Measurements from ENCODE around the gene GIPC3. TPM values are rescaled to one million over a fixed set of nuclear protein-coding genes. Genes with fewer than 3 reads are reported as not detected.

The GIPC3 gene
- total and polyA plus RNA-seq, 2 experiments from 2014 or later: 0.06 TPM; not detected in 1

GRCh38 chr19:3636962-3637361 lies 51.7 kb downstream of the GIPC3 start:
- DNase-seq: no peak
- no peaks in the 10 kb centered on the region for H3K9me2 ChIP-seq (ENCODE audit: insufficient read depth)
- no peaks in the 10 kb centered on the region for H3K4me1 ChIP-seq (ENCODE audit: insufficient read depth)
- H4K20me1 ChIP-seq (ENCODE audit: insufficient read depth): no peaks in the 10 kb centered on the region
- WGBS, 2 experiments (ENCODE audit: low coverage in 1 of 2, low lambda C conversion rate in 2 of 2, missing lambda C conversion rate in 2 of 2): 87 to 92% methylated on average over 16 to 17 of the region's 20 CpGs
- no peak overlapping the region for H3K4me3 ChIP-seq
- no peak overlapping the region for H2AFZ ChIP-seq
- TF ChIP-seq EZH2 (IDR thresholded peaks at IDR 0.05; ENCODE audit: insufficient read depth, poor library complexity, severe bottlenecking) (no peak), EZH2phosphoT487 (IDR thresholded peaks at IDR 0.05; ENCODE audit: insufficient read depth, low read depth) (no peak)
- H3K9me3 ChIP-seq (ENCODE audit: low read depth): no peaks in the 10 kb centered on the region
- no peak overlapping the region for H3K9ac ChIP-seq
- no peaks in the 10 kb centered on the region for H3K36me3 ChIP-seq (ENCODE audit: low read depth)
- H3F3A ChIP-seq (ENCODE audit: insufficient read depth): no peaks in the 10 kb centered on the region
- H3K79me2 ChIP-seq (ENCODE audit: insufficient read depth): no peaks in the 10 kb centered on the region
- H3K4me2 ChIP-seq (ENCODE audit: unreplicated experiment): no peak overlapping the region
- in situ Hi-C loops (cut with MboI): no loop called here
- no peaks in the 10 kb centered on the region for H3K27me3 ChIP-seq (replicated peaks; ENCODE audit: insufficient read depth)
- H3K27ac ChIP-seq: no peak overlapping the region

DNA sequence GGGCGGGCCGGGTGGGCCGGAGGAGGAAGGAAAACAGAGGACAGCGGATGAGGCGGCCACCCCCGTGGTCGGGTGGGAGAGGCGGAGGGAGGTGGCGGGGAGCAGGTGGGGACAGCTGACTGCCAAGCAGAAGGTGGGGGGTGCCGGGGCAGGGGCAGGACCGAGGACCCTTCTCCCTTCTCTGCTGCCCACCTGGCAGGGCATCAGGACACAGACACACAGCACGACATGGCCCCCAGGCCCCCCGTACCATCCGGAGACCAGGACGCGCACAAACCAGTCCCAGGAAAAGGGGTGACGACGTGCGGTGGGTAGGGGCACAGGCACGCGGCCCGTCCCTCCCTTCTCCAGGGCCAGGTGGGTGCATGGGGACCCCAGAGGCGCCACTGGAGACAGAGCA lies 52.3 kb downstream of the GIPC3 start:
- in situ Hi-C loops (cut with MboI): no loop called here
- H3K27me3 ChIP-seq (replicated peaks; ENCODE audit: insufficient read depth): no peaks in the 10 kb centered on the region
- no peaks in the 10 kb centered on the region for H3K4me1 ChIP-seq (ENCODE audit: insufficient read depth)
- no peaks in the 10 kb centered on the region for H3K9me3 ChIP-seq (ENCODE audit: low read depth)
- H3K79me2 ChIP-seq (ENCODE audit: insufficient read depth): no peaks in the 10 kb centered on the region
- no peak for DNase-seq
- H2AFZ ChIP-seq: no peak overlapping the region
- no peaks in the 10 kb centered on the region for H4K20me1 ChIP-seq (ENCODE audit: insufficient read depth)
- H3K9ac ChIP-seq: no peak overlapping the region
- H3K4me2 ChIP-seq (ENCODE audit: unreplicated experiment): no peak overlapping the region
- no peak overlapping the region for H3K27ac ChIP-seq
- no peaks in the 10 kb centered on the region for H3K36me3 ChIP-seq (ENCODE audit: low read depth)
- 94 to 98% methylated on average over 11 to 23 of the region's 23 CpGs for WGBS, 2 experiments (ENCODE audit: low coverage in 1 of 2, low lambda C conversion rate in 2 of 2, missing lambda C conversion rate in 2 of 2)
- no peaks in the 10 kb centered on the region for H3K9me2 ChIP-seq (ENCODE audit: insufficient read depth)
- H3F3A ChIP-seq (ENCODE audit: insufficient read depth): no peaks in the 10 kb centered on the region
- TF ChIP-seq EZH2phosphoT487 (IDR thresholded peaks at IDR 0.05; ENCODE audit: insufficient read depth, low read depth) (no peak), EZH2 (IDR thresholded peaks at IDR 0.05; ENCODE audit: insufficient read depth, poor library complexity, severe bottlenecking) (no peak)
- no peak overlapping the region for H3K4me3 ChIP-seq

DNA sequence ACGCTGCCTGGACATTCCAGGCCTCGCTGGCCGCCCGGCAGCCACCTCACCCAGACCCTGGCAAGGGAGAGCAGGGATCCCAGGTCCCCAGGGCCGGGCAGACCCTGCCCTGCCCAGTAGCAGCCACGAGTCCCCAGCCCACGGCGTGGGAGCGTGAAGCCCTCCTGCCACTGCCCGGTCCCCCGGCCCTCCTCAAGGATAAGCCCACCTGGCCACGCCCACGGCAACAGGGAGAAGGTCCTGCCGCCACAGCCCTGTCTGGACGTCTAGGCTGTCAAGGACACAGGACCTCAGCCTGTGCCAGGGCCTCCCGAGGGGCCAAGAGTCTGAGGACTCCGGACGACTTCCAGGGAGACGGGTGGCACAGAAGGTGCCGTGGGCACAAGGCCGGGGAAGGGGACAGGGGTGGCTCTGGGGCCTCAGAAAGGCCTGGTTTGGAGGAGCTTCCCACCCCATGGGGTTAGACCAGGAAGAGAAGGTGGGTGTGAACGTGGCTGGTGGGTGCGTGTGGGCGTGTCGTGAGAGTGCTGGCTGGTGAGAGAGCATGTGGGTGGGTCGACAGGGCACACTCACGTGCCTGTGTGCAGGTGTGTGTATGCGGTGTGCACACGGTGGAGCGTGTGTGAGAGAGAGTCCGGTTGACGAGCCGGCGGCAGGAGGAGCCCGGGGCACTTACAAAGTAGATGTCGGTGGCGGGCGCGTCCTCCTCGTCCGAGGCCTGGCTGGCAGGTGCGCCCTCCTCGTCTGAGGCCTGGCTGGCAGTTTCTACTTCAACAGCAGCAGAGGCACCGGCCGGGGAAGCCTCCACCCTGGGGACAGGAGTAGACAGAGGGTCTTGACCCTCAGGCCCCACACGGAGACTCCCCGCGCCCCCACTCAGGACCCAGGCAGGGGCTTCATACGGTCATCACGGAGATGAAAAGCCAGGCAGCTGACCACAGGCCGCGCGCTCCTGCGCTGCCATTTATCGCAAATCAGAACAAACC lies 53.2 kb downstream of the GIPC3 start:
- in situ Hi-C loops (cut with MboI): no loop called here
- TF ChIP-seq EZH2phosphoT487 (IDR thresholded peaks at IDR 0.05; ENCODE audit: insufficient read depth, low read depth) (no peak), EZH2 (IDR thresholded peaks at IDR 0.05; ENCODE audit: insufficient read depth, poor library complexity, severe bottlenecking) (no peak)
- Histone ChIP-seq H3K36me3 (ENCODE audit: low read depth) (no peaks in the 10 kb centered on the region), H3K9me3 (ENCODE audit: low read depth) (no peaks in the 10 kb centered on the region), H3K27me3 (replicated peaks; ENCODE audit: insufficient read depth) (no peaks in the 10 kb centered on the region), H4K20me1 (ENCODE audit: insufficient read depth) (no peaks in the 10 kb centered on the region), H3K27ac (no peak overlapping the region), H3K4me2 (ENCODE audit: unreplicated experiment) (no peak overlapping the region), H3K4me1 (ENCODE audit: insufficient read depth) (no peaks in the 10 kb centered on the region), H3K4me3 (no peak overlapping the region), H3K9me2 (ENCODE audit: insufficient read depth) (no peaks in the 10 kb centered on the region), H3F3A (ENCODE audit: insufficient read depth) (no peaks in the 10 kb centered on the region), H2AFZ (no peak overlapping the region), H3K79me2 (ENCODE audit: insufficient read depth) (no peaks in the 10 kb centered on the region), H3K9ac (no peak overlapping the region)
- DNase-seq: no peak
- 94% methylated on average over 50 to 53 of the region's 55 CpGs for WGBS, 2 experiments (ENCODE audit: low coverage in 1 of 2, low lambda C conversion rate in 2 of 2, missing lambda C conversion rate in 2 of 2)

DNA sequence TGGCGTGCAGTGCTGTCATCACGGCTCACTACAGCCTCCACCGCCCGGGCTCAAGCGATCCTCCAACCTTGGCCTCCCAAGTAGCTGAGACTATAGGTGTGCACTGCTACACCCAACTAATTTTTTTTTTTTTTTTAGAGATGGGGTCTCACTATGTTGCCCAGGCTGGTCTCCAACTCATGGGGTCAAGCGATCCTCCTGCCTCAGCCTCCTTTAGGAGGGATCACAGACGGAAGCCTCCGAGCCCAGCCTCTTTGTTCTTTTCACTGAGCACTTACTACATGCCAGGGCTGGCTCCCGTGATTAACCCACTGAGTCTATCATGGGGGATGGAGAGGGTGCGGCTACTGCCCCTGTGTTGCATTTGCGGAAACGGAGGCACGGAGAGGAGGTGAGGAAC lies 54.2 kb downstream of the GIPC3 start:
- no peaks in the 10 kb centered on the region for H3K9me3 ChIP-seq (ENCODE audit: low read depth)
- no peaks in the 10 kb centered on the region for H3F3A ChIP-seq (ENCODE audit: insufficient read depth)
- H3K9me2 ChIP-seq (ENCODE audit: insufficient read depth): no peaks in the 10 kb centered on the region
- H3K27ac ChIP-seq: no peak overlapping the region
- no peak for DNase-seq
- no peak overlapping the region for H2AFZ ChIP-seq
- H3K36me3 ChIP-seq (ENCODE audit: low read depth): no peaks in the 10 kb centered on the region
- H3K4me3 ChIP-seq: no peak overlapping the region
- in situ Hi-C loops (cut with MboI): no loop called here
- TF ChIP-seq EZH2phosphoT487 (IDR thresholded peaks at IDR 0.05; ENCODE audit: insufficient read depth, low read depth) (no peak), EZH2 (IDR thresholded peaks at IDR 0.05; ENCODE audit: insufficient read depth, poor library complexity, severe bottlenecking) (no peak)
- no peak overlapping the region for H3K4me2 ChIP-seq (ENCODE audit: unreplicated experiment)
- no peaks in the 10 kb centered on the region for H3K27me3 ChIP-seq (replicated peaks; ENCODE audit: insufficient read depth)
- H4K20me1 ChIP-seq (ENCODE audit: insufficient read depth): no peaks in the 10 kb centered on the region
- WGBS, 2 experiments (ENCODE audit: low coverage in 1 of 2, low lambda C conversion rate in 2 of 2, missing lambda C conversion rate in 2 of 2): 95 to 97% methylated on average over 13 of the region's 13 CpGs
- no peaks in the 10 kb centered on the region for H3K4me1 ChIP-seq (ENCODE audit: insufficient read depth)
- H3K79me2 ChIP-seq (ENCODE audit: insufficient read depth): no peaks in the 10 kb centered on the region
- H3K9ac ChIP-seq: no peak overlapping the region
